Hepatocyte (in vitro differentiated cells): ENCODE results near the gene SPSB1. TPM values are rescaled to one million over a fixed set of nuclear protein-coding genes. Genes with fewer than 3 reads are reported as not detected.

Experiments used
- DNase-seq: peaks from one replicate; pipeline ENCODE4 v3.0.0-alpha.2; 2016; ENCODE audit warnings: low spot score
- H2AFZ ChIP-seq: fragments of 200-600 bp; sonication (generic); 2 replicates; pipeline ENCODE4 v1.6.0; 2016; ENCODE audit warnings: antibody characterized with exemption, mild to moderate bottlenecking
- H3K27ac ChIP-seq: fragments of 200-600 bp; sonication (generic); 2 replicates; pipeline ENCODE4 v1.5.1; 2016; ENCODE audit warnings: mild to moderate bottlenecking
- H3K27me3 ChIP-seq: fragments of 200-600 bp; sonication (generic); 2 replicates; pipeline ENCODE4 v1.6.1; 2016
- H3K36me3 ChIP-seq: fragments of 200-600 bp; sonication (generic); replicated peaks from 2 replicates; pipeline ENCODE4 v1.5.1; 2016; ENCODE audit warnings: low read depth; ENCODE audit not compliant: insufficient read depth
- H3K4me1 ChIP-seq: fragments of 200-600 bp; sonication (generic); 2 replicates; pipeline ENCODE4 v1.5.1; 2016; ENCODE audit warnings: mild to moderate bottlenecking, moderate library complexity; ENCODE audit not compliant: insufficient read depth
- H3K4me2 ChIP-seq: fragments of 200-600 bp; sonication (generic); 2 replicates; pipeline ENCODE4 v1.6.0; 2016
- H3K4me3 ChIP-seq: fragments of 200-600 bp; sonication (generic); 2 replicates; pipeline ENCODE4 v1.5.1; 2016; ENCODE audit warnings: mild to moderate bottlenecking
- H3K79me2 ChIP-seq: fragments of 200-600 bp; sonication (generic); 2 replicates; pipeline ENCODE4 v1.6.0; 2017; ENCODE audit warnings: mild to moderate bottlenecking
- H3K9me2 ChIP-seq: fragments of 200-600 bp; sonication (generic); replicated peaks from 2 replicates; pipeline ENCODE4 v1.6.0; 2017; ENCODE audit warnings: mild to moderate bottlenecking; ENCODE audit not compliant: insufficient read depth
- H3K9me3 ChIP-seq: fragments of 200-600 bp; sonication (generic); 2 replicates; pipeline ENCODE4 v1.5.1; 2016; ENCODE audit warnings: low read depth, mild to moderate bottlenecking
- H4K20me1 ChIP-seq: fragments of 200-600 bp; sonication (generic); 2 replicates; pipeline ENCODE4 v1.6.0; 2016; ENCODE audit warnings: mild to moderate bottlenecking; ENCODE audit not compliant: insufficient read depth, poor library complexity, severe bottlenecking
- EZH2 ChIP-seq: fragments of 200-600 bp; sonication (generic); IDR thresholded peaks from 2 replicates; pipeline ENCODE4 v1.6.1; 2016; ENCODE audit warnings: antibody characterized with exemption, mild to moderate bottlenecking, borderline replicate concordance
- EZH2phosphoT487 ChIP-seq: fragments of 200-600 bp; sonication (generic); IDR thresholded peaks from one replicate; pipeline ENCODE4 v1.6.1; 2018; ENCODE audit warnings: antibody characterized with exemption, mild to moderate bottlenecking, low read depth, moderate library complexity; ENCODE audit not compliant: unreplicated experiment, severe bottlenecking
- WGBS: methylation state at CpG from one replicate; pipeline ENCODE4 v1.1.6; 2016; ENCODE audit warnings: low lambda C conversion rate; ENCODE audit errors: missing lambda C conversion rate; 5-methylcytosine and 5-hydroxymethylcytosine counted together
- polyA plus RNA-seq: library from polyadenylated mRNA; unstranded; fragments of >200 nt; fragmentation: Nextera tagmentation; extraction: Ambion mirVana; gene quantifications from 2 replicates; pipeline ENCODE4 v1.2.1, GENCODE V29; 2016
- total RNA-seq: library from RNA; depleted of rRNA; stranded (reverse); fragments of >200 nt; gene quantifications from 2 replicates; pipeline ENCODE4 v1.2.3, GENCODE V29; 2014
- TF ChIP-seq, protein P1 (sequence below): fragments of 200-600 bp; sonication (generic); IDR thresholded peaks from 2 replicates; pipeline ENCODE4 v1.5.1; 2016; ENCODE audit warnings: antibody characterized with exemption, mild to moderate bottlenecking; ENCODE audit not compliant: poor library complexity

Gene SPSB1
- total and polyA plus RNA-seq, 2 experiments from 2014 or later = 61.3 to 102 TPM

DNA sequence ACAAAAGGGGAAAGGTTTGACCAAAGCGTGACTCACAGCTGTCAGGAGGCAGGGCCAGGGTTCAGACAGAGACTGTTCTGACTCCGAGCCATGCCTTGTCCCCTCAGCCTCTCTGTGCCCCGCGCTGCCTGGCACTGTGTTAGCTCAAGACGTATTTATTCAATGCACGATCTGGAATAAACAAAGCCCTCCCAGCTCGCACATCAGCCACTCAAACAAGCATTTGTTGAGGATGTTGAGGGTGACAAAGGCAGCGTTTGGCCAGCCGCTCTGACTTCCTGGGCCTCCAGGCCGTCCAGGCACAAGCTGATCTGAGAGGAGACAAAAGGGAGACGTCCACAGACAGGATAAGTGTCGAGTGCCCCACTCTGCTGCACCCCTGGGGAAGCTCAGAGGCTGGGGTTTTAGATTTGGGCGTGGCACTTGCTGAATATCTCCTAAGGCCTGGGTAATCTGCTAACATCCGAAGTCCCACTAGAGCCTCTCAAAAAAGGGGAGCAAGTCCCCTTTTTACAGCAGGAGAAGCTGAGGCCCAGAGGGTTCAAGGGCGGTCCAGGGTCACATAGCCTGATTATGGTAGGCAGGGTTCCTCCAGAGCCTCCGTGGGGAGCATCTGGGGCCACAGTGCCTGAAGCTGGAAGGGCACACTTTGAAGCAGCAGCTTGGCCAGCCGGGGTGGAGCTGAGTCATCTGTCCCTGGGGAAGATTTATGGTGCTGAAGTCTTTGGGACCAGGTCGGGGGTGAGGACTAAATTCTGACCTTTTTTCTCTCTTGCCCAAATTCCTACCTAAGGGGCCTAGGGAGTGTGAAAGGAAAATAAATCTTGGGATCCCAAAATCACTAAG, 95.9 kb downstream of the SPSB1 start:
- no peak overlapping the region for H3K4me3 ChIP-seq
- no peaks in the 10 kb centered on the region for H3K36me3 ChIP-seq
- H3K9me2 ChIP-seq = no peaks in the 10 kb centered on the region
- H3K27me3 ChIP-seq = no peaks in the 10 kb centered on the region
- no peaks in the 10 kb centered on the region for H4K20me1 ChIP-seq
- no peaks in the 10 kb centered on the region for H3K79me2 ChIP-seq
- TF ChIP-seq EZH2 (no peak), EZH2phosphoT487 (no peak)
- TF ChIP-seq, protein P1, sequence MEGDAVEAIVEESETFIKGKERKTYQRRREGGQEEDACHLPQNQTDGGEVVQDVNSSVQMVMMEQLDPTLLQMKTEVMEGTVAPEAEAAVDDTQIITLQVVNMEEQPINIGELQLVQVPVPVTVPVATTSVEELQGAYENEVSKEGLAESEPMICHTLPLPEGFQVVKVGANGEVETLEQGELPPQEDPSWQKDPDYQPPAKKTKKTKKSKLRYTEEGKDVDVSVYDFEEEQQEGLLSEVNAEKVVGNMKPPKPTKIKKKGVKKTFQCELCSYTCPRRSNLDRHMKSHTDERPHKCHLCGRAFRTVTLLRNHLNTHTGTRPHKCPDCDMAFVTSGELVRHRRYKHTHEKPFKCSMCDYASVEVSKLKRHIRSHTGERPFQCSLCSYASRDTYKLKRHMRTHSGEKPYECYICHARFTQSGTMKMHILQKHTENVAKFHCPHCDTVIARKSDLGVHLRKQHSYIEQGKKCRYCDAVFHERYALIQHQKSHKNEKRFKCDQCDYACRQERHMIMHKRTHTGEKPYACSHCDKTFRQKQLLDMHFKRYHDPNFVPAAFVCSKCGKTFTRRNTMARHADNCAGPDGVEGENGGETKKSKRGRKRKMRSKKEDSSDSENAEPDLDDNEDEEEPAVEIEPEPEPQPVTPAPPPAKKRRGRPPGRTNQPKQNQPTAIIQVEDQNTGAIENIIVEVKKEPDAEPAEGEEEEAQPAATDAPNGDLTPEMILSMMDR = no peak
- no peak overlapping the region for H2AFZ ChIP-seq
- peaks cover 23% of the 10 kb centered on the region for H3K4me1 ChIP-seq
- H3K4me2 ChIP-seq = no peak overlapping the region
- WGBS = 65% methylated on average over 18 of the region's 18 CpGs
- DNase-seq = peak; percentile 55
- no peak overlapping the region for H3K27ac ChIP-seq
- no peaks in the 10 kb centered on the region for H3K9me3 ChIP-seq

DNA sequence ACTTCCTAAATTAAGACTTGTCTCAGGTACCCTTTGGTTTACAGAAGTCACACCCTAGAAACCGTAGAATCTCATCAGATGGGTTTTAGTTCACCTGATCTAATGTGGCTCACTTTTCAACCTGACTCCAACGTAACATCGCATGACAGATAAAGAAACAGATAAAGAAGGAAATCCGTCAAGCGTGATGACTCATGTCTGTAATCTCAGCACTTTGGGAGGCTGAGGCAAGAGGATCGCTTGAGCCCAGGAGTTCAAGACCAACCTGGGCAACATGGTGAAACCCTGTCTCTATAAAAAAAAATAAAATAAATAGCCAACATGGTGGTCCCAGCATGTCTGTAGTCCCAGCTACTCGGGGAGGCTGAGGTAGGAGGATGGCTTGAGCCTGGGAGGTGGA, 97.3 kb downstream of the SPSB1 start:
- TF ChIP-seq, protein P1 = no peak
- TF ChIP-seq EZH2phosphoT487 (no peak), EZH2 (no peak)
- Histone ChIP-seq H3K4me2 (no peak overlapping the region), H3K27ac (no peak overlapping the region), H4K20me1 (no peaks in the 10 kb centered on the region), H3K9me3 (no peaks in the 10 kb centered on the region), H3K79me2 (no peaks in the 10 kb centered on the region), H3K9me2 (no peaks in the 10 kb centered on the region), H2AFZ (no peak overlapping the region), H3K27me3 (no peaks in the 10 kb centered on the region), H3K4me3 (no peak overlapping the region), H3K36me3 (no peaks in the 10 kb centered on the region), H3K4me1 (peaks cover 12% of the 10 kb centered on the region)
- 73% methylated on average over 7 of the region's 7 CpGs for WGBS
- no peak for DNase-seq

DNA sequence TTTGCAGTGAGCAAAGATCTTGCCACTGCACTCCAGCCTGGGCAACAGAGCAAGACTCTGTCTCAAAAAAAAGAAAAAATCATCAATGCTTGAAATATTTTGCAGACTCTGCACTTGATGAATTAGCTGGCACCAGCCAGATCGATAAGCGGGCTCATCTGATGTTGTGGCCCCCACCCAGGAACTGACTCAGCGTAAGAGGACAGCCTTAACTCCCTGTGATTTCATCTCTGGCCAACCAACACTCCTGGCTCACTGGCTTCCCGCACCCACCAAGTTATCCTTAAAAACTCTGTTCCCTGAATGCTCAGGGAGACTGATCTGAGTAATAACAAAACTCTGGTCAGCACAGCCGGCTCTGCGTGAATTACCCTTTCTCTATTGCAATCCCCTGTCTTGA, 98.9 kb downstream of the SPSB1 start:
- DNase-seq = no peak
- no peaks in the 10 kb centered on the region for H3K9me3 ChIP-seq
- no peak overlapping the region for H3K4me3 ChIP-seq
- H3K4me2 ChIP-seq = no peak overlapping the region
- H3K27ac ChIP-seq = no peak overlapping the region
- H4K20me1 ChIP-seq = no peaks in the 10 kb centered on the region
- no peaks in the 10 kb centered on the region for H3K36me3 ChIP-seq
- no peaks in the 10 kb centered on the region for H3K27me3 ChIP-seq
- no peaks in the 10 kb centered on the region for H3K79me2 ChIP-seq
- H3K4me1 ChIP-seq = peaks cover 8% of the 10 kb centered on the region
- 95% methylated on average over 6 of the region's 6 CpGs for WGBS
- no peak for TF ChIP-seq EZH2phosphoT487
- TF ChIP-seq, protein P1 = no peak
- no peak for TF ChIP-seq EZH2
- H2AFZ ChIP-seq = no peak overlapping the region
- H3K9me2 ChIP-seq = no peaks in the 10 kb centered on the region
